Ishikawa (cell line): ENCODE results near the gene FGGY.

Source experiments
- CEBPB ChIP-seq: IDR thresholded peaks from 2 replicates; pipeline ENCODE4 v1.6.1; 2012
- CREB1 ChIP-seq: IDR thresholded peaks from 2 replicates; pipeline ENCODE4 v1.6.1; 2012; ENCODE audit warnings: low read depth
- EGR1 ChIP-seq: IDR thresholded peaks from 2 replicates; pipeline ENCODE4 v1.6.1; 2012
- EP300 ChIP-seq: IDR thresholded peaks from 2 replicates; pipeline ENCODE4 v1.6.1; 2012; ENCODE audit warnings: borderline replicate concordance
- FOXM1 ChIP-seq: IDR thresholded peaks from 2 replicates; pipeline ENCODE4 v1.6.1; 2012; ENCODE audit warnings: low read depth, borderline replicate concordance
- MAX ChIP-seq: IDR thresholded peaks from 2 replicates; pipeline ENCODE4 v1.6.1; 2012
- NFIC ChIP-seq: IDR thresholded peaks from 2 replicates; pipeline ENCODE4 v1.6.1; 2012
- RAD21 ChIP-seq: IDR thresholded peaks from 2 replicates; pipeline ENCODE4 v1.6.1; 2012; ENCODE audit warnings: low read depth
- TAF1 ChIP-seq: IDR thresholded peaks from 2 replicates; pipeline ENCODE4 v1.6.1; 2012; ENCODE audit warnings: low read depth, mild to moderate bottlenecking
- TCF12 ChIP-seq: IDR thresholded peaks from 2 replicates; pipeline ENCODE4 v1.6.1; 2012; ENCODE audit warnings: low read depth
- TEAD4 ChIP-seq: IDR thresholded peaks from 2 replicates; pipeline ENCODE4 v1.6.1; 2012
- YY1 ChIP-seq: IDR thresholded peaks from 2 replicates; pipeline ENCODE4 v1.6.1; 2012; ENCODE audit warnings: low read depth
- ZBTB7A ChIP-seq: IDR thresholded peaks from 2 replicates; pipeline ENCODE4 v1.6.1; 2012; ENCODE audit warnings: low read depth
- TF ChIP-seq, protein P1 (sequence below): IDR thresholded peaks from 2 replicates; pipeline ENCODE4 v1.6.1; 2012
- TF ChIP-seq, protein P2 (sequence below): IDR thresholded peaks from 2 replicates; pipeline ENCODE4 v1.6.1; 2012; ENCODE audit warnings: low read depth, mild to moderate bottlenecking

The FGGY gene

GRCh38 chr1:59643526-59643925, 346.6 kb downstream of the FGGY start:
- TF ChIP-seq NFIC = no peak
- TF ChIP-seq CEBPB = no peak
- no peak for TF ChIP-seq MAX
- no peak for TF ChIP-seq RAD21
- no peak for TF ChIP-seq TAF1
- no peak for TF ChIP-seq YY1
- TF ChIP-seq ZBTB7A = no peak

DNA sequence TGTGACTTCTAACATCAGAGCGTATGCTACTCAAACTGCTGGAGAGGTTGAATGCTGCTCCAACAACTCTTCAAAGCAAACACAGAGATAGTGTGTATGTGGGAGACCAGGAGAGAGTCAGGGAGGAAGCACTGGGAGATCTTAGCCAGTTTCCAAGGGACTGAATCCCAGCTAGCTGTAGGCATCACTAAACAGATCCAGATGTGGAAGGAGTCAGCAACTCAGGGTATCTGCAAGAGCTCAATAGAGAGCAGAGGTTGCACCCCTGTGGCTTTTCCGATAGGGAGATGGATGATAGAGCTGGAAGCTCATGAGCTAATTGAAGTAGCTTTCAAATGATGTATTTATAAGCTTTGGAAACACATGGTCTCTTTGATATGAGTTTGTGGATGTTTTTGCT, 349.0 kb downstream of the FGGY start:
- TF ChIP-seq FOXM1 (no peak), CEBPB (no peak), EGR1 (no peak), NFIC (no peak), TAF1 (no peak), TEAD4 (no peak), ZBTB7A (no peak), CREB1 (no peak), TCF12 (no peak), EP300 (no peak), RAD21 (no peak), YY1 (no peak), MAX (no peak)
- TF ChIP-seq, protein P1, sequence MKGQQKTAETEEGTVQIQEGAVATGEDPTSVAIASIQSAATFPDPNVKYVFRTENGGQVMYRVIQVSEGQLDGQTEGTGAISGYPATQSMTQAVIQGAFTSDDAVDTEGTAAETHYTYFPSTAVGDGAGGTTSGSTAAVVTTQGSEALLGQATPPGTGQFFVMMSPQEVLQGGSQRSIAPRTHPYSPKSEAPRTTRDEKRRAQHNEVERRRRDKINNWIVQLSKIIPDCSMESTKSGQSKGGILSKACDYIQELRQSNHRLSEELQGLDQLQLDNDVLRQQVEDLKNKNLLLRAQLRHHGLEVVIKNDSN = no peak
- TF ChIP-seq, protein P2, sequence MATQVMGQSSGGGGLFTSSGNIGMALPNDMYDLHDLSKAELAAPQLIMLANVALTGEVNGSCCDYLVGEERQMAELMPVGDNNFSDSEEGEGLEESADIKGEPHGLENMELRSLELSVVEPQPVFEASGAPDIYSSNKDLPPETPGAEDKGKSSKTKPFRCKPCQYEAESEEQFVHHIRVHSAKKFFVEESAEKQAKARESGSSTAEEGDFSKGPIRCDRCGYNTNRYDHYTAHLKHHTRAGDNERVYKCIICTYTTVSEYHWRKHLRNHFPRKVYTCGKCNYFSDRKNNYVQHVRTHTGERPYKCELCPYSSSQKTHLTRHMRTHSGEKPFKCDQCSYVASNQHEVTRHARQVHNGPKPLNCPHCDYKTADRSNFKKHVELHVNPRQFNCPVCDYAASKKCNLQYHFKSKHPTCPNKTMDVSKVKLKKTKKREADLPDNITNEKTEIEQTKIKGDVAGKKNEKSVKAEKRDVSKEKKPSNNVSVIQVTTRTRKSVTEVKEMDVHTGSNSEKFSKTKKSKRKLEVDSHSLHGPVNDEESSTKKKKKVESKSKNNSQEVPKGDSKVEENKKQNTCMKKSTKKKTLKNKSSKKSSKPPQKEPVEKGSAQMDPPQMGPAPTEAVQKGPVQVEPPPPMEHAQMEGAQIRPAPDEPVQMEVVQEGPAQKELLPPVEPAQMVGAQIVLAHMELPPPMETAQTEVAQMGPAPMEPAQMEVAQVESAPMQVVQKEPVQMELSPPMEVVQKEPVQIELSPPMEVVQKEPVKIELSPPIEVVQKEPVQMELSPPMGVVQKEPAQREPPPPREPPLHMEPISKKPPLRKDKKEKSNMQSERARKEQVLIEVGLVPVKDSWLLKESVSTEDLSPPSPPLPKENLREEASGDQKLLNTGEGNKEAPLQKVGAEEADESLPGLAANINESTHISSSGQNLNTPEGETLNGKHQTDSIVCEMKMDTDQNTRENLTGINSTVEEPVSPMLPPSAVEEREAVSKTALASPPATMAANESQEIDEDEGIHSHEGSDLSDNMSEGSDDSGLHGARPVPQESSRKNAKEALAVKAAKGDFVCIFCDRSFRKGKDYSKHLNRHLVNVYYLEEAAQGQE = no peak

DNA sequence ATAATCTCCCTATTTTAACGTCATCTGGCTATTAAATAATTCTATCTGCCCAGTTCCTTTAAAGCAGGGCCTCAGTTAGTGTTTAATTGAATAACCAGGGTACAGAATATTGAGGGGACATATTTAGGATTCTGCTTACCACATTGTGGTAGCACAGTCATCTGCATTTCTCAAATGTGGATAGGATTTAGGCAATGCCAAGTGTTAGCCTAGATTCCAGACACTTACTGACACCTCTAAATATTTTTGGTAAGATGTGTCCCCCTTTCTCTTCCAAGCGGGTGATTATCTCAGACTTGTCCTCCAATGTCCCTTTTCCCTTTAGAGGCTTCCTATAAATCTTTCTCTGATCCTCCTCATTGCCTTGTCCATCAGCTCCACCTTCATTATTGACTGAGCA, 357.1 kb downstream of the FGGY start:
- TF ChIP-seq EP300 = no peak
- TF ChIP-seq CEBPB = no peak
- TF ChIP-seq, protein P1 = no peak
- TF ChIP-seq YY1 = no peak
- TF ChIP-seq TEAD4 = no peak
- TF ChIP-seq ZBTB7A = no peak
- no peak for TF ChIP-seq CREB1
- TF ChIP-seq, protein P2 = no peak

GRCh38 chr1:59657873-59658465, 361.1 kb downstream of the FGGY start:
- TF ChIP-seq CREB1 (no peak), TCF12 (no peak), ZBTB7A (no peak)

DNA sequence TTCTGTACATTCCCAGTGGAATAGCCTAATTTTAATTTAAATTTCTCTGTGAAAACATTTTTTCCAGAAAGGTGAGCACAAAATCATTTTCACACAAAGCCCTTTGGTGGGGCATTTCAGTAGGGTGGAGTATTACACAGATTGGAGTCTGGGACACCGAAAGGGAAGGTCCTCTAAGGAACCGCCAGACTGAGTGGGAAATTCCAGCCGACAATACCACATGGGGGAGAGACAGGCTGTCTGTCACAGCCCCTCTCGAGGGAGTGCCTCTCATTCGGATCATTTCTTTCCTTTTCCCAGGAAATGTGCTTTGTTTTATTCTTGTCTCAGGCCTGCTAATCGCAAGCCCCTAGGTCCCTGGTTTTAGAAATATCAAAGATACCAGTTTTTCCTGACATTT, 367.3 kb downstream of the FGGY start:
- no peak for TF ChIP-seq YY1
- no peak for TF ChIP-seq EP300
- TF ChIP-seq FOXM1 = no peak

- TF ChIP-seq TEAD4 (no peak), CREB1 (no peak), EP300 (no peak), MAX (no peak), TAF1 (no peak), EGR1 (no peak), NFIC (no peak)
- TF ChIP-seq, protein P2 = no peak
Observed at GRCh38 chr1:59666106-59666505, 369.2 kb downstream of the FGGY start.
